Neural cell (in vitro differentiated cells): Measurements from ENCODE around the gene IKZF1. TPM values are rescaled to one million over a fixed set of nuclear protein-coding genes. Genes with fewer than 3 reads are reported as not detected.

ENCODE experiments used
- H2AFZ ChIP-seq: fragments of 200-600, 300-800 bp; sonication (generic), shearing (Covaris generic); 2 replicates; pipeline ENCODE4 v1.6.0; 2014; ENCODE audit warnings: low read depth, mild to moderate bottlenecking, antibody characterized with exemption, low read length, moderate library complexity
- H3F3A ChIP-seq: fragments of 200-600 bp; shearing (Covaris generic); 2 replicates; pipeline ENCODE4 v1.6.1; 2016; ENCODE audit warnings: mild to moderate bottlenecking, moderate library complexity, mixed read lengths, antibody characterized with exemption, low read length; ENCODE audit not compliant: insufficient read depth, poor library complexity, severe bottlenecking
- H3K27ac ChIP-seq: fragments of 200-600, 300-800 bp; sonication (generic), shearing (Covaris generic); 2 replicates; pipeline ENCODE4 v1.5.1; 2014; ENCODE audit warnings: mild to moderate bottlenecking, low read length, moderate library complexity
- H3K27me3 ChIP-seq: fragments of 300-800, 200-600 bp; sonication (generic), shearing (Covaris generic); 2 replicates; pipeline ENCODE4 v1.6.0; 2014; ENCODE audit warnings: mild to moderate bottlenecking, low read depth, low read length, moderate library complexity; ENCODE audit not compliant: insufficient read depth
- H3K36me3 ChIP-seq: fragments of 300-800, 200-600 bp; sonication (generic), shearing (Covaris generic); 2 replicates; pipeline ENCODE4 v1.5.1; 2014; ENCODE audit warnings: mild to moderate bottlenecking, antibody characterized with exemption, low read length, moderate library complexity; ENCODE audit not compliant: insufficient read depth
- H3K4me2 ChIP-seq: fragments of 300-800, 200-600 bp; sonication (generic), shearing (Covaris generic); 2 replicates; pipeline ENCODE4 v1.6.0; 2014; ENCODE audit warnings: mild to moderate bottlenecking, low read length
- H3K4me3 ChIP-seq: fragments of 300-800, 200-600 bp; sonication (generic), shearing (Covaris generic); 2 replicates; pipeline ENCODE4 v1.5.1; 2014; ENCODE audit warnings: mild to moderate bottlenecking, low read length, moderate library complexity
- H3K79me2 ChIP-seq: fragments of 200-600 bp; shearing (Covaris generic); replicated peaks from 2 replicates; pipeline ENCODE4 v1.6.0; 2014; ENCODE audit warnings: mild to moderate bottlenecking, low read length, moderate library complexity; ENCODE audit not compliant: insufficient read depth
- H3K9ac ChIP-seq: fragments of 300-800, 200-600 bp; sonication (generic), shearing (Covaris generic); 2 replicates; pipeline ENCODE4 v1.6.1; 2016; ENCODE audit warnings: mild to moderate bottlenecking, low read length, mixed read lengths
- H3K9me2 ChIP-seq: fragments of 200-600 bp; shearing (Covaris generic); 2 replicates; pipeline ENCODE4 v1.6.1; 2016; ENCODE audit warnings: mild to moderate bottlenecking, low read length, mixed read lengths; ENCODE audit not compliant: insufficient read depth
- H3K9me3 ChIP-seq: fragments of 200-600, 300-800 bp; sonication (generic), shearing (Covaris generic); 2 replicates; pipeline ENCODE4 v1.6.1; 2016; ENCODE audit warnings: mild to moderate bottlenecking, mixed run types, low read length, moderate library complexity, mixed read lengths
- H4K20me1 ChIP-seq: fragments of 200-600 bp; shearing (Covaris generic); 2 replicates; pipeline ENCODE4 v1.6.1; 2016; ENCODE audit warnings: mild to moderate bottlenecking, mixed run types; ENCODE audit not compliant: insufficient read depth
- CTCF ChIP-seq: fragments of 450-650 bp; IDR thresholded peaks from 2 replicates; pipeline ENCODE4 v1.5.1; 2014; ENCODE audit warnings: antibody characterized with exemption, mild to moderate bottlenecking, moderate library complexity; ENCODE audit not compliant: poor library complexity, severe bottlenecking
- EP300 ChIP-seq: fragments of 450-650 bp; conservative IDR thresholded peaks from 2 replicates; pipeline ENCODE4 v1.6.1; 2014; ENCODE audit warnings: antibody characterized with exemption, mild to moderate bottlenecking, moderate library complexity; ENCODE audit not compliant: poor library complexity, severe bottlenecking
- EZH2 ChIP-seq: fragments of 200-600, 300-800 bp; shearing (Covaris generic), sonication (generic); IDR thresholded peaks from 2 replicates; pipeline ENCODE4 v1.6.1; 2014; ENCODE audit warnings: antibody characterized with exemption, low read length, borderline replicate concordance, mild to moderate bottlenecking; ENCODE audit not compliant: insufficient read depth, poor library complexity, severe bottlenecking
- MXI1 ChIP-seq: fragments of 450-650 bp; conservative IDR thresholded peaks from 2 replicates; pipeline ENCODE4 v1.6.1; 2014; ENCODE audit warnings: antibody characterized with exemption, mild to moderate bottlenecking; ENCODE audit not compliant: poor library complexity, severe bottlenecking
- POLR2AphosphoS5 ChIP-seq: IDR thresholded peaks from 2 replicates; pipeline ENCODE4 v1.6.1; 2012
- RAD21 ChIP-seq: fragments of 450-650 bp; conservative IDR thresholded peaks from 2 replicates; pipeline ENCODE4 v1.6.1; 2014; ENCODE audit warnings: antibody characterized with exemption, mild to moderate bottlenecking, moderate library complexity
- REST ChIP-seq: IDR thresholded peaks from 2 replicates; pipeline ENCODE4 v1.6.1; 2012; ENCODE audit warnings: borderline replicate concordance
- SMC3 ChIP-seq: fragments of 450-650 bp; conservative IDR thresholded peaks from 2 replicates; pipeline ENCODE4 v1.6.1; 2014; ENCODE audit warnings: antibody characterized with exemption, mild to moderate bottlenecking, moderate library complexity; ENCODE audit not compliant: poor library complexity
- TAF1 ChIP-seq: IDR thresholded peaks from 2 replicates; pipeline ENCODE4 v1.6.1; 2012; ENCODE audit warnings: low read depth
- polyA plus RNA-seq: library from polyadenylated mRNA; depleted of rRNA; stranded (reverse); fragments of >200 nt; gene quantifications from 2 replicates; pipeline ENCODE4 v1.2.3, GENCODE V29; 2014

The IKZF1 gene
- polyA plus RNA-seq, 1 donor from 2014 or later = 0.24 TPM

- H3K4me3 ChIP-seq = no peak overlapping the region
Observed at GRCh38 chr7:50427518-50427917, 123.0 kb downstream of the IKZF1 start.

GRCh38 chr7:50428911-50429310, 124.4 kb downstream of the IKZF1 start:
- no peak overlapping the region for H3K27ac ChIP-seq
- no peaks in the 10 kb centered on the region for H3K9me3 ChIP-seq
- H3F3A ChIP-seq = no peaks in the 10 kb centered on the region
- no peaks in the 10 kb centered on the region for H4K20me1 ChIP-seq
- H3K4me3 ChIP-seq = no peak overlapping the region
- no peaks in the 10 kb centered on the region for H3K27me3 ChIP-seq
- H3K79me2 ChIP-seq = no peaks in the 10 kb centered on the region
- no peak overlapping the region for H3K9ac ChIP-seq
- no peak overlapping the region for H3K4me2 ChIP-seq
- H3K36me3 ChIP-seq = no peaks in the 10 kb centered on the region
- no peak overlapping the region for H2AFZ ChIP-seq
- TF ChIP-seq REST = no peak
- no peak for TF ChIP-seq RAD21
- no peak for TF ChIP-seq POLR2AphosphoS5
- H3K9me2 ChIP-seq = no peaks in the 10 kb centered on the region

More at GRCh38 chr7:50427518-50427917, 123.0 kb downstream of the IKZF1 start:
- TF ChIP-seq SMC3 (no peak), POLR2AphosphoS5 (no peak), REST (no peak), MXI1 (no peak), RAD21 (no peak), EP300 (no peak), CTCF (no peak), TAF1 (no peak), EZH2 (no peak)
- Histone ChIP-seq H3K27ac (no peak overlapping the region), H2AFZ (no peak overlapping the region), H3K9ac (no peak overlapping the region), H3K9me3 (no peaks in the 10 kb centered on the region), H3K79me2 (no peaks in the 10 kb centered on the region), H3K9me2 (no peaks in the 10 kb centered on the region), H3K27me3 (no peaks in the 10 kb centered on the region), H4K20me1 (no peaks in the 10 kb centered on the region), H3K36me3 (no peaks in the 10 kb centered on the region), H3F3A (no peaks in the 10 kb centered on the region), H3K4me2 (no peak overlapping the region)
